HepG2 (cell line): ENCODE results near the gene PCDHGA5. TPM values are rescaled to one million over a fixed set of nuclear protein-coding genes. Genes with fewer than 3 reads are reported as not detected.

Source experiments
- FOXA3 ChIP-seq: IDR thresholded peaks from 2 replicates; pipeline ENCODE4 v1.6.1; 2016; ENCODE audit warnings: missing genetic modification reagents, missing compliant biosample characterization
- FOXC1 ChIP-seq: sonication (generic); formaldehyde crosslinking; IDR thresholded peaks from 2 replicates; pipeline ENCODE4 v1.8.0; 2022; ENCODE audit warnings: mild to moderate bottlenecking, missing genetic modification reagents, borderline replicate concordance
- ISL2 ChIP-seq: sonication (generic); formaldehyde crosslinking; IDR thresholded peaks from 2 replicates; pipeline ENCODE4 v1.5.0; 2020; ENCODE audit warnings: missing genetic modification reagents
- KDM1A ChIP-seq: IDR thresholded peaks from 2 replicates; pipeline ENCODE4 v1.6.1; 2016; ENCODE audit warnings: missing compliant biosample characterization
- PAWR ChIP-seq: sonication (generic); formaldehyde crosslinking; IDR thresholded peaks from 2 replicates; pipeline ENCODE4 v1.4.0; 2020; ENCODE audit warnings: missing genetic modification reagents, mild to moderate bottlenecking, borderline replicate concordance
- RXRA ChIP-seq: sonication (generic); formaldehyde crosslinking; IDR thresholded peaks from 2 replicates; pipeline ENCODE4 v1.5.1; 2020; ENCODE audit warnings: missing genetic modification reagents
- SAP130 ChIP-seq: IDR thresholded peaks from 2 replicates; pipeline ENCODE4 v1.6.1; 2016; ENCODE audit warnings: low read depth
- SIN3B ChIP-seq: fragments of 150-350 bp; IDR thresholded peaks from 2 replicates; pipeline ENCODE4 v1.6.1; 2014; ENCODE audit warnings: low read length
- SMAD1 ChIP-seq: sonication (generic); formaldehyde crosslinking; IDR thresholded peaks from 2 replicates; pipeline ENCODE4 v1.4.0; 2020; ENCODE audit warnings: missing genetic modification reagents, low read depth, mild to moderate bottlenecking, borderline replicate concordance
- ZNF20 ChIP-seq: sonication (generic); formaldehyde crosslinking; IDR thresholded peaks from 2 replicates; pipeline ENCODE4 v1.4.0; 2020; ENCODE audit warnings: mild to moderate bottlenecking, moderate library complexity, missing genetic modification reagents
- ZNF605 ChIP-seq: sonication (generic); formaldehyde crosslinking; IDR thresholded peaks from 2 replicates; pipeline ENCODE4 v1.8.0; 2022; ENCODE audit warnings: mild to moderate bottlenecking, missing genetic modification reagents
- polyA plus RNA-seq, 8 experiments: library from polyadenylated mRNA; depleted of rRNA in 3 of 8; stranded (reverse) in 7 of 8; unstranded in 1 of 8; fragments of >200 nt; fragmentation: Illumina TruSeq in 4 of 8; extraction: Trizol in 4 of 8; gene quantifications; 2 replicates each; pipeline versions ENCODE4 v1.2.1 to v1.2.3, GENCODE V29; 2011 to 2016; ENCODE audit warnings: low read depth in 4 of 8, missing spikeins in 1 of 8, mixed read lengths in 1 of 8; ENCODE audit not compliant: insufficient read depth in 1 of 8
- total RNA-seq, 5 experiments: library from RNA; depleted of rRNA; stranded (reverse); fragments of >200 nt; fragmentation: Illumina TruSeq; extraction: Trizol; gene quantifications; 2 replicates each; pipeline ENCODE4 v1.2.3, GENCODE V29; 2016; ENCODE audit warnings: low read depth in 1 of 5
- TF ChIP-seq, protein P1 (sequence below), 2 experiments: sonication (generic) in 1 of 2; formaldehyde crosslinking in 1 of 2; IDR thresholded peaks; 2 replicates each; pipeline versions ENCODE4 v1.4.0 to v1.6.1; 2016 to 2020; ENCODE audit warnings: borderline replicate concordance in 1 of 2, low read depth in 1 of 2, mild to moderate bottlenecking in 1 of 2, missing genetic modification reagents in 1 of 2
- TF ChIP-seq, protein P2 (sequence below): sonication (generic); formaldehyde crosslinking; IDR thresholded peaks from 2 replicates; pipeline ENCODE4 v1.4.0; 2020; ENCODE audit warnings: missing genetic modification reagents, borderline replicate concordance
- TF ChIP-seq, protein P3 (sequence below): sonication (generic); formaldehyde crosslinking; IDR thresholded peaks from 2 replicates; pipeline ENCODE4 v1.5.1; 2020; ENCODE audit warnings: mild to moderate bottlenecking, missing genetic modification reagents, moderate library complexity
- TF ChIP-seq, protein P4 (sequence below): sonication (generic); IDR thresholded peaks from 2 replicates; pipeline ENCODE4 v1.6.1; 2016; ENCODE audit warnings: low read depth, borderline replicate concordance
- TF ChIP-seq, protein P5 (sequence below): conservative IDR thresholded peaks from 2 replicates; pipeline ENCODE4 v1.6.1; 2018; ENCODE audit warnings: missing genetic modification reagents

Gene PCDHGA5
- total and polyA plus RNA-seq, 2 of the 13 experiments (the other 11 are each of a cell fraction or from before 2014, with no cell fraction given), result 0.27 to 0.32 TPM

DNA sequence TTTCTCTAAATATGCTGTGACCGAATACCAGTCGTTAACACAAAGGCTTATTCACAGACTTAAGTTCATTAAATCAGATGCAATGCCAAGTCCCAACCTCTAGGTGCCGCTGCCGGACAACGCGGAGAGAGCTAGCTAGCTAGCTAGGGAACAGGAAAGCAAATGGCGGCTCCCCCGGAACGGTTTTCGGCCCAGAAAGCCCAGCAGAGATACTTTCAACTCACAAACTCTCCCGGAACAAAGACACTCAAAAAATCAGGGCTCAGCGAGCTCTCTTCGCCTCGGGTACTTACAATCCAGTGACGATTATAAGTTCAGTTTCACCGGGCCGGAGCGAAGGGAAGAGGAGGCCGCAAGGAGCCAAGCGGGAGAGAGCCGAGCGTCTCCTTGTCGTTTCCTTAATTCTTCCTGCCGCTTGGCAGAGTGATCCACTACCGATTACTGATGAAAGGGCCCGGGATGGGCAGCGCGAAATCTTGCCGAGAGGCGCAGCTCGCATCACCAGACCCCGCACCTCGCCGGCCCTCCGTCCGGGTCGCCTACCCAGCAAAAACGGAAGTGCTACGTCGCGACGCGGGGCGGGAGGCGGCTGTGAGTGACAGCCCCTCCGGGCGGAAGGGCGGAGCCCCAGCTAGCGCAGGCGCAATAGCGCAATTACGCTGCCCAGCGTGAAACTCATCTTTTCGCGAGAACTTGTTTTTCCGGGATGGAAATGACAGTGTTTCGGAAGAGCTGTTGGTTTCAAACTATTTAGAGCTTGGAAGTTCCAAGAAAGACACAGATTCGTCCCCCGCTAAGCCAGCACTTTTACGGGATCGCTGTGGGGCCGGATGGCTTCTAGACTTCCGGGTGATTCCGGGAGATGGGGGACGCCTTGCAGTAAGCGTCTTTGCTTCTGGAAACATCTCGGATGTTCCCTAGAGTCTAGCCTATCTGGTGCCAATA lies 43.5 kb upstream of the PCDHGA5 start, which contains the start of gene TAF7 (continued):
- TF ChIP-seq, protein P1, sequence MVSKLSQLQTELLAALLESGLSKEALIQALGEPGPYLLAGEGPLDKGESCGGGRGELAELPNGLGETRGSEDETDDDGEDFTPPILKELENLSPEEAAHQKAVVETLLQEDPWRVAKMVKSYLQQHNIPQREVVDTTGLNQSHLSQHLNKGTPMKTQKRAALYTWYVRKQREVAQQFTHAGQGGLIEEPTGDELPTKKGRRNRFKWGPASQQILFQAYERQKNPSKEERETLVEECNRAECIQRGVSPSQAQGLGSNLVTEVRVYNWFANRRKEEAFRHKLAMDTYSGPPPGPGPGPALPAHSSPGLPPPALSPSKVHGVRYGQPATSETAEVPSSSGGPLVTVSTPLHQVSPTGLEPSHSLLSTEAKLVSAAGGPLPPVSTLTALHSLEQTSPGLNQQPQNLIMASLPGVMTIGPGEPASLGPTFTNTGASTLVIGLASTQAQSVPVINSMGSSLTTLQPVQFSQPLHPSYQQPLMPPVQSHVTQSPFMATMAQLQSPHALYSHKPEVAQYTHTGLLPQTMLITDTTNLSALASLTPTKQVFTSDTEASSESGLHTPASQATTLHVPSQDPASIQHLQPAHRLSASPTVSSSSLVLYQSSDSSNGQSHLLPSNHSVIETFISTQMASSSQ (IDR thresholded peaks at IDR 0.05; ENCODE audit: low read depth), result no peak
- TF ChIP-seq, protein P1 (CRISPR knock-in tag; IDR thresholded peaks at IDR 0.05; ENCODE audit: borderline replicate concordance), result no peak
- TF ChIP-seq RXRA (CRISPR knock-in tag) (peak; percentile 68), SMAD1 (CRISPR knock-in tag) (peak; percentile 35; the same call in 1 of the 2 replicates), FOXC1 (CRISPR knock-in tag) (peak; percentile 79; the same call in 1 of the 2 replicates), ISL2 (CRISPR knock-in tag) (peak; percentile 44), ZNF605 (CRISPR knock-in tag) (peak; percentile 88; the same call in 1 of the 2 replicates), FOXA3 (CRISPR knock-in tag) (0 out of 2 replicates have a peak, but pooled peaks have one; percentile 26), SAP130 (CRISPR knock-in tag) (peak; percentile 85), KDM1A (CRISPR knock-in tag) (no peak), PAWR (CRISPR knock-in tag) (no peak), ZNF20 (peak; percentile 62; the same call in 1 of the 2 replicates), SIN3B (no peak)
- TF ChIP-seq, protein P2, sequence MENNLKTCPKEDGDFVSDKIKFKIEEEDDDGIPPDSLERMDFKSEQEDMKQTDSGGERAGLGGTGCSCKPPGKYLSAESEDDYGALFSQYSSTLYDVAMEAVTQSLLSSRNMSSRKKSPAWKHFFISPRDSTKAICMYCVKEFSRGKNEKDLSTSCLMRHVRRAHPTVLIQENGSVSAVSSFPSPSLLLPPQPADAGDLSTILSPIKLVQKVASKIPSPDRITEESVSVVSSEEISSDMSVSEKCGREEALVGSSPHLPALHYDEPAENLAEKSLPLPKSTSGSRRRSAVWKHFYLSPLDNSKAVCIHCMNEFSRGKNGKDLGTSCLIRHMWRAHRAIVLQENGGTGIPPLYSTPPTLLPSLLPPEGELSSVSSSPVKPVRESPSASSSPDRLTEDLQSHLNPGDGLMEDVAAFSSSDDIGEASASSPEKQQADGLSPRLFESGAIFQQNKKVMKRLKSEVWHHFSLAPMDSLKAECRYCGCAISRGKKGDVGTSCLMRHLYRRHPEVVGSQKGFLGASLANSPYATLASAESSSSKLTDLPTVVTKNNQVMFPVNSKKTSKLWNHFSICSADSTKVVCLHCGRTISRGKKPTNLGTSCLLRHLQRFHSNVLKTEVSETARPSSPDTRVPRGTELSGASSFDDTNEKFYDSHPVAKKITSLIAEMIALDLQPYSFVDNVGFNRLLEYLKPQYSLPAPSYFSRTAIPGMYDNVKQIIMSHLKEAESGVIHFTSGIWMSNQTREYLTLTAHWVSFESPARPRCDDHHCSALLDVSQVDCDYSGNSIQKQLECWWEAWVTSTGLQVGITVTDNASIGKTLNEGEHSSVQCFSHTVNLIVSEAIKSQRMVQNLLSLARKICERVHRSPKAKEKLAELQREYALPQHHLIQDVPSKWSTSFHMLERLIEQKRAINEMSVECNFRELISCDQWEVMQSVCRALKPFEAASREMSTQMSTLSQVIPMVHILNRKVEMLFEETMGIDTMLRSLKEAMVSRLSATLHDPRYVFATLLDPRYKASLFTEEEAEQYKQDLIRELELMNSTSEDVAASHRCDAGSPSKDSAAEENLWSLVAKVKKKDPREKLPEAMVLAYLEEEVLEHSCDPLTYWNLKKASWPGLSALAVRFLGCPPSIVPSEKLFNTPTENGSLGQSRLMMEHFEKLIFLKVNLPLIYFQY (CRISPR knock-in tag), result 0 out of 2 replicates have a peak, but pooled peaks have one; percentile 46
- TF ChIP-seq, protein P3, sequence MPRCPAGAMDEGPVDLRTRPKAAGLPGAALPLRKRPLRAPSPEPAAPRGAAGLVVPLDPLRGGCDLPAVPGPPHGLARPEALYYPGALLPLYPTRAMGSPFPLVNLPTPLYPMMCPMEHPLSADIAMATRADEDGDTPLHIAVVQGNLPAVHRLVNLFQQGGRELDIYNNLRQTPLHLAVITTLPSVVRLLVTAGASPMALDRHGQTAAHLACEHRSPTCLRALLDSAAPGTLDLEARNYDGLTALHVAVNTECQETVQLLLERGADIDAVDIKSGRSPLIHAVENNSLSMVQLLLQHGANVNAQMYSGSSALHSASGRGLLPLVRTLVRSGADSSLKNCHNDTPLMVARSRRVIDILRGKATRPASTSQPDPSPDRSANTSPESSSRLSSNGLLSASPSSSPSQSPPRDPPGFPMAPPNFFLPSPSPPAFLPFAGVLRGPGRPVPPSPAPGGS (CRISPR knock-in tag), result peak; percentile 87
- TF ChIP-seq, protein P4, sequence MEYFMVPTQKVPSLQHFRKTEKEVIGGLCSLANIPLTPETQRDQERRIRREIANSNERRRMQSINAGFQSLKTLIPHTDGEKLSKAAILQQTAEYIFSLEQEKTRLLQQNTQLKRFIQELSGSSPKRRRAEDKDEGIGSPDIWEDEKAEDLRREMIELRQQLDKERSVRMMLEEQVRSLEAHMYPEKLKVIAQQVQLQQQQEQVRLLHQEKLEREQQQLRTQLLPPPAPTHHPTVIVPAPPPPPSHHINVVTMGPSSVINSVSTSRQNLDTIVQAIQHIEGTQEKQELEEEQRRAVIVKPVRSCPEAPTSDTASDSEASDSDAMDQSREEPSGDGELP, result no peak
- TF ChIP-seq, protein P5, sequence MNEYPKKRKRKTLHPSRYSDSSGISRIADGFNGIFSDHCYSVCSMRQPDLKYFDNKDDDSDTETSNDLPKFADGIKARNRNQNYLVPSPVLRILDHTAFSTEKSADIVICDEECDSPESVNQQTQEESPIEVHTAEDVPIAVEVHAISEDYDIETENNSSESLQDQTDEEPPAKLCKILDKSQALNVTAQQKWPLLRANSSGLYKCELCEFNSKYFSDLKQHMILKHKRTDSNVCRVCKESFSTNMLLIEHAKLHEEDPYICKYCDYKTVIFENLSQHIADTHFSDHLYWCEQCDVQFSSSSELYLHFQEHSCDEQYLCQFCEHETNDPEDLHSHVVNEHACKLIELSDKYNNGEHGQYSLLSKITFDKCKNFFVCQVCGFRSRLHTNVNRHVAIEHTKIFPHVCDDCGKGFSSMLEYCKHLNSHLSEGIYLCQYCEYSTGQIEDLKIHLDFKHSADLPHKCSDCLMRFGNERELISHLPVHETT (CRISPR knock-in tag), result peak; percentile 66; the same call in 1 of the 2 replicates
